Measurements from ENCODE around the gene S1PR1. TPM values are rescaled to one million over a fixed set of nuclear protein-coding genes. Genes with fewer than 3 reads are reported as not detected.

Gene S1PR1
- polyA plus RNA-seq, 1 donor, result 15.6 TPM

DNA sequence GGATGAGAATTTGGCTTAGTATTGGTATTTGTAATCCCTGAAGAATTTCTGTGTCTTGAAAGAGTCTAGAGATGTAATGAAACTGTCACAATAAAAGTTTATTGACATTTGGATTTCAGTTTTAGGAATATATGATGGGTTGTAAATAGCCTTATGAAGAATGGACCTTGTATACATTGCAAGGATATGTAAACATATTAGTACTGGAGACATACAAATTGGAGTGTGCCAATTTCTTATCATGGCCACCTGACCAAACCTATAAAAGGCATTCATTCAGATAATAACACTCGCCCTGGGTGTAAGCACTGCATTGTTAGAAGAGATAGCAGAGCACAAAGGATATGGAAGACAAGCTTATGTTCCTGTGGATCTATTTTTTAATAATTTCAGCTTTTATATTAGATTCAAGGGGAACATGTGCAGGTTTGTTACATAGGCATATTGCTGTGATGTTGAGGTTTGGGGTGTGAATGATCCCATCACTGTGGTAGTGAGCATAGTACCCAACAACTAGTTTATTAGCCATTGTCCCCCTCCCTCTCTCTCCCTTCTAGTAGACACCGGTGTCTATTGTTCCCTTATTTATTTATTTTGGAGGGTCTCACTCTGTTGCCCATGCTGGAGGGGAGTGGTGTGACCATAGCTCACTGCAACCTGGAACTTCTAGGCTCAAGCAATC, 8.6 kb downstream of the S1PR1 start:
- no peak for DNase-seq

DNA sequence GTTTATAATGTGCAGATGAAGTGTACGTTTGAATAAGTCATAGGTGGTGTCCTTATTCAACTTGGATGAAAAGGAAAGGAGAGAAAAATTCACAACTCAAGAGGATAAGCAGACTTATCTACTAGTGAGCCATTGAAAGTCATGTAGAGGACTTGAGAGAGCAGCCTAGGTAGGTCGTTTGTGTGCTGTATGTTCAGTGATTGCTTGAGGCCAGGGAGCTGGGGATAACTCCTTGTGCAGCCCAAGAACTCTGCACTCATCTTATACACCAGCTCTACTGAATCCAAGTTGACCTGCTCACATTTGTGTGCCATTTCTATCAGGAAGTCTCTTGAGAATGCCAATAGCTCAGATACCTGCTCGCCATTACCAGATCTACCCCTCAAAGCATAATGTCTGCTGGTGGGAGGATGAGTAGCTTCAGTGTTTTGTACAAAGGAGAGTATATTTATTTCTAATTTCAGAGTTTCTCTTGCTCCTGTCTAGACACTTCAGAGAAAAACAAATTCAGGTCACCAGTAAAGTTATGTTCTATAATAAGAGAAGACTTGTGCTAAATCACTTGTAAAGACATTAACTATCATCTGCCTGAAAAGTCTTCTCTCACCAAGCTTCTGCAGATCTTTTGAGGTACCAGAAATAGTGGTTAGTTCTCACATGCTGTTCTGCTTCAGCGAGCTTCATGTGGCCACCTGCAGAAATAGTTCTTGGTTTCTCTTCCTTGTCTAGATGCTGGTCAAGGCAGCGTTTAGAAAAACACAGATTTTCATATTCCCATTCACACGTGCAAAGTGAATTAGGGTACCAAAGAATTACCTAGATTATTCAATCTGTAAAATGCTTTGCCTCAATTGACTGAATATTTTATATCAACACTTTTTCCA, 10.8 kb downstream of the S1PR1 start:
- no peak for DNase-seq

DNA sequence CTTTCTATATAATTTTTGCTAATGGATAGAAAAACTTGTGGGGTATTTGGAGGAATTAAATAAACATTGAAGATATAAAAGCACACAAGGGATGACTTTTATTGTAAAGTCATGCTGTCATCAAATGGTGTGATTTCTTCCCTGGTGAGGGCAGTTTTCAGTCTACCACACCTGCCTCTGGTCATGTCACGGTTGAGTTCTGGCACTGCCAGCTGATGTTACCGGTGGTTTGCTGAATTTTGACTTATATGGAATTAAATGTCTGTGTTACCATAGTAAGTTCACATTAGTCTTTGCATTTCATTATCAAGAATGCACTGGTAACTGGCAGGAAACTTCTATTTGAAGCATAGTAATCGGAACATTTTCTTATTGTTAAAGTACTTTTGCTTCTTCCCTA, 13.4 kb downstream of the S1PR1 start:
- DNase-seq, result no peak

DNA sequence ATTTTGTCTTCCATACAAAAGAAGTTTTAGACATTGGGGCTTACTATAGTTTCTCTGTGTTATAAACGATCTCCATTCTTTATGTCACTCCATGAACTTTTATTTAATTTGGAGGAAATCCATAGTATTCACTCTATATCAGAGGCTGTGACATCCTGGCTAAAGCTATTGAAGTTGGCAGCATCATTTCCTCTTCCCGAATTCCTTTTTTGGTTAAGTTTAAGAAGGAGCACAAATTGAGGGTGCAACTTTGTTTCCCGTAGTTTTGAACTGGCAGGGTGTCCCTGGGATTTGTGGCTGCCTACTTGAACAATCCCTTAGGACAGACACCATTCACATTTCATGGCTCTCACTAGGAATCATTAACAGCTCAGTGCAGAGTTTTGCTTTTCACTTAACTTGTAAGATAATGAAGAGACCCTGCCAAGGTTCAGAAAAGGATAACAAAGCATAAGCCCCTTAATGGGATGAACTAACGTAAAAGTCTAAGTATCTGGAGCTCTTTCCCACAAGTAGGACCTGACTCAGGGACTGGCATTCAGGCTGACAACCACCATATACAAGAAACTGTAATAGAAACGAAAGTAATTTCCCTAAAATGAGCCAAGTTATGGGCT, 13.9 kb downstream of the S1PR1 start:
- no peak for DNase-seq

DNA sequence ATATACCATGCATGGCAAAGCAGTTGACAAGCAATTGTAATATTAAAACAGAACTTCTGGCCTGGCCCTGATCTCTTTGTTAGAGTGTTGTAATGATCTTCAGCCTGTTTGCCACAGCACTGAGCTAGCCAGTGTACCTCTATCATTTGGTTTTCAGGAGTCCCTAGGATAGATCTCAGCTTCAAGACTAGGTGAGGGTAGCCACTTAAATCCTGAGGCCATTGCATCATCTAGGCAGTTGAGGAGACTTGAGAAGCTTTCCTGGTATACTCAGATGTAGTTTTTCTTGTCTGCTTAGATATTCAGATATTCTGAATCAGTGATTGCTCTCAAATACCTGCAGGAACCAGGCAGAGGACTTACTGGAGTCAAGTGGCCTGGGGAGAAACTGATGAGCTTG, 14.7 kb downstream of the S1PR1 start:
- no peak for DNase-seq

DNA sequence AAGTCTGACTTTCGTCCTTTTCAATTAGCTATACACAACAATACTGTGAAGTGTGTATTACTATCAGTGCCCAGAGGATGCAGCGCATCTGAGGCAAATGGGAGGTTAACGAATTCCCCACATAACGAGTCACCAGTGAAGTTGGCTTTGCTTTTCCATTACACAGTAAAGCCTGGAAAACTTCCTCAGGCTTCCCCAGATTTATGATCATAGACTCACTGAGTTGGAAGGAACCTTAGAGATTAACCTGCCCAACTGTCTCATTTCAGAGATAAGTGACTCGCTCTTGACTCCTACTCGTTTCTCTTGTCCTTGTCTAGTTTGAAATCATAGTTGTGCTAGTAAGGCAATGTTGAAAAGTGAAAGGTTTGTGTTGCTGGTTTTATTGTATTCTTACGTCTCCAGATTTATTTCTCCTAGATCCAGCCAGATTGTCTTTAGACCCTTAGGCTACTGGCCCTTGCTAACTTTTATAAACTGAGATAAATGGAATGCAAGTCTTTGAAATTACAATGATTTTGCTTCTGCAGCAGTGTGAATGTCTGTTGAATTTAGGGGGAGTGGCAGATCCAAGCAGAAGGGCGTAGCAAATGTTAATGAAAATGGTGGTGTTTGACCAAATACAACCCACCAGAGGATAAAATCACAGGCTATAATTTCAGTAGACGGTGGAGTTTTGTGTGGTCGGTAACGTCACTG, 17.3 kb downstream of the S1PR1 start:
- DNase-seq, result peak; percentile 46

DNA sequence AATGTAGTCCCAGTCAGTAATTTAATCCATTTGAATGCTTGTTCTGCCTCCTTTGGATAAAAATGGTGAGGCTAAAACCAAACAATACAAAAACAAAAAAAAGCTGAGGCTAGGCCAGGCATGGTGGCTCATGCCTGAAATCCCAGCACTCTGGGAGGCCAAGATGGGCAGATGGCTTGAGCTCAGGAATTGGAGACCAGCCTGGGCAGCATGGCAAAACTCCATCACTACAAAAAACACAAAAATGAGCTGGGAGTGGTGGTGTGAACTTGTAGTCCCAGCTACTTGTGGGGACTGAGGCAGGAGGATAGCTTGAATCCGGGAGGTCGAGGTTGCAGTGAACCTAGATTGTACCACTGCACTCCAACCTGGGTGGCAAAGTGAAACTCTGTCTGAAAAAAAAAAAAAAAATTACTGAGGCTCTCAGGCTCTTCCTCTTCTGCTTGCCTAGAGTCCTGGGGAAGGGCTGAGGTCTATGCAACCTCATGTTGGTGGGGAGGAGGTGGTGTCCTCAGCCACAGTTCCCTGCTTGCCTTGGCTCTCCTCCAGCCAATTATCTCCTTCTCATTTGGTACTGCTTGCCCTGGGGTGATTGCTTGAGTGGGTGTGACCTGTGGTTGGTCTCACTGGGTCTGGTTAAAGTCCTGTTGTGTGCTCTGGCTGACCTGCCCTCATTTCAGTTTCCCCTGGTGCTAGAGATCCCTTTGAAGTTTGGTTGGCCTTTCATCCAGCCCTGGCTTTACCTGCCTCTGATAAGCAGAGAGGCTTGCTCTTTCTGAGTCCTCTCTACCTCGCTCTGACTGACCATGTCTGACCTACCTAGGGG, 20.9 kb downstream of the S1PR1 start:
- no peak for DNase-seq

DNA sequence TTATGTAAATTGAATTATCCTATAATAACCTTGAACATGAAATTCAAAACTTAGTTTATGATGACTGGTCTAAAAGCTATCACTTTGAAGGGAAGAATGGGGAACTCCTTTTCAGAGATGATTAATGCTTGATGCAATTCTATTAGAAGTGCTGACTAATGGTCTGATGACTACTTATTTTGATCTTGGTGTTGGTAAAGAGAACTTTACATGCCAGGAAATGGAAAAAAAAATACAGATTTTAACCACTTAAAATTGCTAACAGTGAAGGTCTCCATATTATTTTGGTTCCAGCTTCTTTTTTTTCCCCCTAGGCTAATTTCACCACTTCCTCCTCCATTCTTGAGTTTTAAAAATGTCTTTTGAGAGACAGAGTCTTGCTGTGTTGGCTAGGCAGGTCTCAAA, 22.9 kb downstream of the S1PR1 start:
- no peak for DNase-seq

DNA sequence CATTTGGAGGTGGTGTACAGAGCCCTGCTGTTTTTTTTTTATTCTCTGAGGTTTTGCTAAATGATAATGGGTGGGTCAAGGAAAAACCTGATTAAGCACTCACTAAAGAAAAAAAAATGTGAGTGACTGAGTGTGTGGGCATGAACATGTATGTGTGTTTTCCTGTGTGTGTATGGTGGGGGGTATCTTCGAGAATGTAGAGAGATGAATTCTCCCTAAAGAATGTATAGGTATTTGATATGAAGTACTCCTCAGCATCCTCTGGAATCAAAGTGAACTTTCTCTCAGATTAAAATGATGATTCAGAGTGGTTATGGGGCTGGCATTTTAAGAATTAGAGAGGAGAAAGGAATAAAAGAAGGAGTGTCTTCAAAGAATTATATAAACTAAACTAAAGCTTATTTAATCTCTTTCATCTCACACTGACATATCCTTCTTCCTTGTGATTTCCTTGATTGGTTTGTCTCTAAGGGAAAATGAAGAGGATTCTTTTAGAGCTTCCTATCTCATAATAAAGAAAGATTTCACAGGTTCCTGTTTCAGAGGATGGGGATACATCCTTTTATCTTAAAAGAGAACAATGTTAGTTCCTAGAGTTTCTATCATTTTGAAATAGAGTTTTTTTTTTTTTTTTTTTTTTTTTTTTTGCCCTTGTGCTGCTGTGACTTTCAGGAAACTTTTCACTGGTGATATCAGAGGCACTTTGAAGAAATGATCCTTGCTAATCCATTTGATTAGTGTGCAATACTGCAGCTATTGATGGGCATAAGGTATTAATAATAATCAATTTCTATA, 23.9 kb downstream of the S1PR1 start:
- no peak for DNase-seq

DNA sequence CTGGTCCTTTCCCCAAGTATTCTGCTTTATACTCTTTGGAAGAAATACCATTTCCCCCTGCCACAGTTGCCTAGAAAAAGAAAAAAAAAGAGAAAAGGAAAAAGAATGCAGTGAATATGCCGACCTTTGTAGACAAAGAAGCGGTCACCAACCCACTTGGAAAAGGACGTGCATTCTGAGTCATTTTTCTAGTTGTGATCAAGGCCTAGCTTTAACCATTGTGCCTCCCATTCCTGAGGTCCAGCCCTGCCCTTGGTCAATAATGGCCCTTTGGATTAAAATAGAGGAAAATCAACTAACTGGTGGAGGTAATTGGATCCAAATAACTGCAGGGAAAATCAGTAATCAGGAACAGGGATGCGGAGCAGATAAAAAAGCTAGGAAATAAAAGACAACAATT, 24.8 kb downstream of the S1PR1 start:
- no peak for DNase-seq

DNA sequence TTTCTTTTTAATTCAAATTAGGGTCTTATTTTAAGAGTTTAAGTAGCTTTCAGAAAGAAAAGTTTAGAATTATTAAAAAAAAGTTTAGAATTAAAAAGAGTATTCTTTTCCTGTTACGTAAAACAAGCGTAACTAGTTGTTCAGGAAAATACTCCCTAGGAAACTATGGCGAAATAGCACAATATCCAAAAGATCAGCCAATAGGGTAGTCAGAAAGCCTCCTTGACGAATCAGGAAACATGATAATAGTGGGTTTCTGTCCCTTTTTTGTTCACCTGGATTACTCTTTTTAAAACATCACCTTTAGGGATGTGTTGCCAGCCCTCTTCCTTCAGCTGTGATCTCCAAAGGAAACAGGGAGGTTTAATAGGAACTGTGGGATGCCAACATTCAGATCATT, 25.2 kb downstream of the S1PR1 start:
- DNase-seq, result no peak

DNA sequence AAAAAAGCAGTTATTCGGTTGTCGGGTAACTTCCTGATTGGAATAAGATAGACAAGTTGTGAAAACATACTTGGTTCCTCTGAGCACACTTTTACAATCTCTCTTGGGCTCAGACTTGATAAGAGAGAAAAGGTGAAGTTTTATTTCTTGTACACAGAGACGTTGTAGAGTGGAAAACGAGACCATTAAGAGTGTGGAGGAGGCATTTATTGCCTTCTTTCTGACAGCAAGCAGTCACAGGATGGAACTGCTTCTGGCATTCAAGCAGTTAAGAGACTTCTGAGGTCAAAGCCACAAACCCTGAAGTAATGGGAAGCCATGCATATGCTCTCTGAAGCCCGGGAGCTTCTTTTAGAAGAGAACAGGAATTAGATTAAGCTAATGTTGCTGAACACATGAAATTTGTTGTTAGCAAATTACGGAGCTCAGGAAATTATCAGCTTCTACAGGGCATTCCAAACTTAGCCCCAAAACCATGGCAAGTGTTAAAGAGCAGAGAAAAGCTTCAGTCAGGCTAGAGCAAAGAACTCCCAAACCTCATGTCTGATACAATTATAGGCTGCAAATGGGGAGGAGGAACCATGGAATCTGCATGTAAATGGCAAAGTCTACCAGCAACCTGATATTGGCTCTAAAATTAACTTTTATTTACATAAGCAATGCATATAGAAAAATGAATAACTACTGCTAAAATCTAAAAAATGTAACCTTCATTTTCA, 26.0 kb downstream of the S1PR1 start:
- DNase-seq, result no peak

DNA sequence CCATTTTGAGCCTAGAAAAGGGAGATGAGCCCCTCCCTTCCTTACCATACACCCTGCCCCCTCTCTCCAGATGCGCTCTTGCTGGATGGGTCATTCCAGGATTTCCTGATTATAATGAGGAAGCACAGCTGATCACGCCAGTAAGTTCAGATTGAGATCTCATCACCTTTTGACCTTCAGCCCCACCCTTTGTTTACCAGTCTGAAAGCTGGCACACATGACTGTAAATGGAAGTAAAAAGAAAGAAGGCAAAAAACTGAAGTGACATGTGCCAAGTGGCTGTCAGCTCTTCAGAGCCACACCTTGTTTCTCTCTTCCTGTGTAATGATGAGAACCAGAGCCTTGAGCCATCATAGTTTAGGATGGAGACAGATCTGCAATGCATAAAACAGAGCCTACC, 27.9 kb downstream of the S1PR1 start:
- no peak for DNase-seq

DNA sequence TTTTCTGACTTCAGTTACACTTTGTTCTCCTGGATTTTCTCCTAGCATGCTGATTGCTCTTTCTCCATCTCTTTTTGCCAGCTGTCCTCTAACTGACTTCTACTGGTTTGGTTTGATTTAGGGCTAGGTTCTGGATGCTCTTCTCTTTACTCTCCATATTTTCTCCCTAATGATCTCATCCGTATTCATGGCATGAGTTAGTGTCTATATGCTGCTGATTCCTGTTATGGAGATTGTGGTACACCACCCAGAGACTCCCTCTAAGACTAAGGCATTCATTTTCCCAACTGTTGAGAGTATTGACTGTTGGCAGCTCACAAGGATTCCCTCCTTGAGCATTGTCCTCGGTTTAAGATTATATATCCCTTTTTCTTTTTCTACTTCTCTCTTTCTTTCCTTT, 28.9 kb downstream of the S1PR1 start:
- no peak for DNase-seq

DNA sequence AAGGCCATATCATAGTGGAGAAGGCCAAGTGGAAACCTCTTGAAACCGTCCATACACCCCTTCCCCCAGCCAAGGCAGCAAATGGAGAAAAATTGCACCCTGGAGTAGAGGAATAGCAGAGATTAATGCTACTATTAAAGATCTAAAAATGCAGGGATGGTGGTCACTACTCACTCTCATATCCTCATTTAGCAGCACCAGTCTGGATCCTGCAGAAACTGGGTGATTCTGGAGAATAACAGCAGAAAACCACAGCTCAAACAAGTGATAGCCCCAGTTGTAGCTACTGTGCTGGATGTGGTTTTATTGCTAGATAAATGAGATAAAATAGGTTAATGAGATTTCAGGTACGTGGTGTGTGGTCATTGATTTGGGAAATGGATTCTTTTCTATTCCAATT, 30.3 kb downstream of the S1PR1 start:
- no peak for DNase-seq

DNA sequence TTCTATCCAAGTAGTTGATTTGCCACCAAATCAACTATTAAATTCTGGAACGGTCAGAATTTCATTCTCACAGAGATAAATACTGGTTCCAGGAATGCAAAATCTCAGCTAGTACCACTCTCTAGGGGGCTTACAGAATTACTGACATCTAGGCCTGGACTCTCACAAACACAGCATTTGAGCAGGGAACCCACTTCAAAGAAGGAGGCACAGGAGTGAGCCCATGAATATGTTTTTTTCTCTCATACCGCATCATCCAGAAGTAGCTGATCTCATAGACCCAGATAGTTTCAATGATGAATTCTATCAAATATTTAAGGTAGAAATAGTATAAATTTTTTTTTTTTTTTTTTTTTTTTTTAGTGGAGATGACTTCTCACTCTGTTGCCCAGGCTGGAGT, 32.1 kb downstream of the S1PR1 start:
- DNase-seq, result no peak

DNA sequence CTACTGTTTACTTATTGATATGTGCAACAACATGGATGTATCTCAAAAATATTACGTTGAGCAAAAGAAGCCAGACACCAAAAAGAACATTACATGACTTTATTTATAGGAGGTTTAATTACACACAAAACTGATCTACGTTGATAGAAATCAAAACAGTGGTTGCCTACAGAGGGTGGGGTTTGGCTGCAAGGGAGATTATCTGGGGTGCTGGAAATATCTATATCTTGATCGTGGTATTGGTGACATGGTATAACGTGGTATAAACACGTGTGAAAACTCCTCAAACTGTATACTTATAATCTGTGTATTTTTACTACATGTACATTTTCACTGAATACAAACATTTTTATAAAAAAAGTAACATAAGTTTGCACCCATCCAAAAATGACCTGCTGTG, 38.9 kb downstream of the S1PR1 start:
- no peak for DNase-seq

DNA sequence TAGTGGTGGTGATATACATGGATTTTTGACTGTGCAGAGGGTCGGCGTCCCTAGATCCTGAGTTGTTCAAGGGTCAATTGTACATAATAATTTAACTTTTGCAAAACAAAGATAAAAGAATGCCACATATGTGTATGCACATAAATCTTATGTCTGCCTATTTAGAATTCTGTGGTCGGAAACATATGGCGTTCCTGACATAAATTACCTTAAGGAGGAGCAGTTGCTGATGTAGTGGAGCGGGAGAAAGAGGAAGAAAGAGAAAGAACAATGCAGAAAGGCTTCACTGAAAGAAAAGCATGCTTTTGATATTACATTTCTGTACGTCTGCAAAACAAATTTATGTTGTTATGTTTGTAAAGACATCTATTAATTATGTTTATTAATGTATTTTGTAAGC, 40.0 kb downstream of the S1PR1 start:
- no peak for DNase-seq

DNA sequence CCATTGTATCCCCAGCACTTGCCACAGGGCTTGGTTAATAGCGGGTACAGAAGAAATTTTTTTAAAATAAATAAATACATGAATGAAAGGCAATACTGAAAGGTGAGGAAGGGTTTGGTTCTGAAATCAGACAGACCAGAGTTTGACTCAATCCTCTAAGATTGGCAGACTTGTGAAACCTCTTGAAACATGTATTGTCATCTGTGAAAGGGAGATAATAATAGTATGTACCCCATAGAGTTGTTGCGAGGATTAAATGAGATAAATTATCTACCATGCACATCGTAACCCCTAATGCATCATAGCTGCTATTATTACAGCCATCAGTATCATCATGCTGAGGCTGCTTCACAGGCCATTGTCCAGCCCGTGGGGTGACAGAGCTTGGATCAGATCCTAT, 41.4 kb downstream of the S1PR1 start:
- DNase-seq, result no peak

DNA sequence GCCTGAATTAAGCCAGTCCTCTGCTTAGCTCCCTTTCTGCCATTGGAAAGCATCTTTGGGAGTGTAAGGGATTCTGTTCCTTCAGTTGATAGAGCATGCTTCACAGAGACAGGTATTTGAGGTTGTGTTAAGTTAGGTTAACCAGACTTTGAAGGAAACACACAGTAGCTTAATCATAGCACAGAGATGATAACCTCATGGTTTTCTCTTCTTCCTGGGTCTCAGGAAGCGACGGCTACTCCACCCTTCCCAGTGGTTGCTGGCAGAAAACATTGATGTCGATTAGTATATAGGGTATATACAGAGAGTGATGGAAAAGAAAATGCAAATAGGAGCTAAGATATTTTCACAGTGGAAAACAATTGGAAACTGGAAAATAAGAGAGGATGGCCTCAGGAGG, 42.0 kb downstream of the S1PR1 start:
- no peak for DNase-seq
